ENCODE results near the gene MAPK12.

Gene MAPK12

GRCh38 chr22:50299785-50300619 lies 38.5 kb upstream of the MAPK12 start:
- DNase-seq (ENCODE audit: insufficient read length, low spot score) (no peak), FAIRE-seq (no peak)

GRCh38 chr22:50298937-50299784 lies 37.7 kb upstream of the MAPK12 start:
- FAIRE-seq = no peak
- DNase-seq (ENCODE audit: insufficient read length, low spot score) = no peak

DNA sequence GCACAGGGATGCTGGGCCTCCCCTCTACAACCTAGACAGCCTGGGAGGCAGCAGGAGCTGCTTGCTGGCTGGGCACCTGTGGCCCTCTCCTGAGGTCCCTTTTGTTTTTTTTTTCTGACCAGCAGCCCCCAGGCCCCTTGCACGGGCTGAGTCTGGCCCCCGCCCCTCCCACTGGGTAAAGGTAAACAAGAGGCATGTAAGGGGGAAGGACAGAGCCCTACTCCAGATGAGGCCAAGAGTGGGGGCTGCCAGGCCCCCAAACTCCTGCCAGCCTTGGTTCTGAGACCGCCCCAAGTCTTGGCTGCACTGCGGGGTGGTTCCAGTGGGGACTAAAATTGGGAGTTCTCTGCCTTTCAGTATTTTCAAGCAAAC lies 36.8 kb upstream of the MAPK12 start:
- DNase-seq (ENCODE audit: insufficient read length, low spot score) (no peak), FAIRE-seq (no peak)

- no peak for DNase-seq (ENCODE audit: insufficient read length, low spot score)
- FAIRE-seq = no peak
Observed at GRCh38 chr22:50297510-50298265, 36.2 kb upstream of the MAPK12 start.

GRCh38 chr22:50296658-50297490 lies 35.4 kb upstream of the MAPK12 start:
- FAIRE-seq = no peak
- DNase-seq (ENCODE audit: insufficient read length, low spot score) = no peak

DNA sequence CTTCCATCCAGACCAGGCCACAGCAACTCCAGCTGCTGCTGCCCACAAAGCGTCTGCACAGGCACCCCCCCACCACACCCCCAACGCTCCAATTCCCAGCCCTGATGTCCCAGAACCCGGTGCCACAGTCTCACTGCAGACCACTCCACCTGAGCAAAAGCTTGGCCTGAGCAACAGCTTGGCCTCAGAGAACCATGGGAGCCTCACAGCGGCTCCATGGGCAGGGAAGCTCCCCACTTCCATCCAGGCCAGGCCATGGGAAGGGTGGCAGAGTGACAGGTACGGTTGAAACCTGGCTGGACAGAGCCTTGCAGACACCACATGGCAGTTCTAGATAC lies 32.8 kb upstream of the MAPK12 start:
- no peak for DNase-seq (ENCODE audit: insufficient read length, low spot score)
- no peak for FAIRE-seq

GRCh38 chr22:50293441-50294318 lies 32.2 kb upstream of the MAPK12 start:
- FAIRE-seq (peak; percentile 96), DNase-seq (ENCODE audit: insufficient read length, low spot score) (peak; percentile 79)

DNA sequence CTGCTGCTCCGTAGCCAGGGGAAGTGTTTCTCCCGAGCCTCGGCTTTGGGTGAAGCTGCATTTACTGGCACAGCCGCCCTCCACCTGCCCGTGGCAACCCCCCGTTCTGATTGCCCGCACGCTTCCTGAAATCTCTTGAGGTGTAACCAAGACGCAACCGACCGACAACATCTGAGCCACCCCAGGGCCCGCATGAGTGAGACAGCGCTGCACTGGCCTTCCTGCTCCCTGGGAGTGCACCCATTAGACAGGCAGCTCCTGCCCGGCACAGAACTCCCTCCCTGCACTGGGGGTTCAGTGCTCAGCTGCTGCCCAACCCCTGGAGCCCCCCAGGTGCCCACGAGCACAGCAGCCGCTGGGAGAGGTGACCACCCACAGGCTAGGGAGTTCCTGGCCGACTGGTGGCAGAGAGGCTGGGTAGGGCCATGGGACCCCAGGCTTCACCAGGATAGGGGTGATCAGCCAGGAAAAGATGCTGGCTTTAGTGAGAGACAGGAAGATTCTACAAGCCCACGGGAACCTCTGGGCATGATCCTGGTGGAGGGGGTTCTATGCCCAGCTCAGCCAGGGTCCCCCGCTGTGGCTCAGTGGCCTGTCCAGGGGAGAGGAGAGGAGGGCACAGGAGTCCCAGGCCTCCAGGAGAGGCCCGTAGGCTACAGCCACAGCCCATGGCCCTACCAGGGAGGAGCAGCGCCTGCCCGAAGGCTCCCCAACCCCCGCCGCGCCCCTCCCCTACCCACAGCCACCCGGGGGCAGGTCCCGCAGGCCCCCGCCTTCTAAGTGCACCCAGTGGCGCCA lies 31.4 kb upstream of the MAPK12 start:
- FAIRE-seq (no peak), DNase-seq (ENCODE audit: insufficient read length, low spot score) (no peak)

DNA sequence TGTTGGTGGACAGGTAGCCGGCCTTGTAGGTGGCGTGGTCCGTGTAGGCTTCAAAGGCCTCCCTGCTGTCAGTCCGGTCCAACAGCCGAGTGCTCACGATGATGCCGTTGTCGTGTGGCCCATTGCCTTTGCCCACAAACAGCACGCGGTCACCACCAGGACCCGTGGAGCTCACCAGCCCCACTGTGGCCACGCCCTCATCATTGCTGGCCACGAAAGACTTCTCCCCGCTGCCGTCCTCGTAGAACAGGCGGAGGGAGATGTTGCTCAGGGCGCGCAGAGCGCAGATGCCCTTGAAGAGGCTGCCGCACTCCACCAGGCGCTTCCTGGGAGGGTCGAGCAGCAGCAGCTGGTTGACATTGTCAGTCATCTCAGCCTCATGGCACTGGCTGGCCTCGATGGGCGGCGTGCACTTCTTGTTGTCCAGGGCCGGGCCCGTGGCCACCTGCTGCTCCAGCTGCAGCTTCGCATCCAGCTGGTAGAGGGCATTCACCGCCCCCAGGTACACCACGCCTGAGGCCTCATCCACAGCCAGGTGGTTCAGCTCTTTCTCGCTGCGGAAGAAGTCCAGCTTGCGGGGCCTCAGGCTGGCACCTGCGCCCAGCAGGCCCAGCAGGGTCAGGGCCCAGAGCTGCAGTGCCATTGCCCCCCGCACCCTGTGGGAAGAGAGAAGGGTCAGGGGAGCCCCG lies 28.6 kb upstream of the MAPK12 start:
- DNase-seq (ENCODE audit: insufficient read length, low spot score) (no peak), FAIRE-seq (no peak)

DNA sequence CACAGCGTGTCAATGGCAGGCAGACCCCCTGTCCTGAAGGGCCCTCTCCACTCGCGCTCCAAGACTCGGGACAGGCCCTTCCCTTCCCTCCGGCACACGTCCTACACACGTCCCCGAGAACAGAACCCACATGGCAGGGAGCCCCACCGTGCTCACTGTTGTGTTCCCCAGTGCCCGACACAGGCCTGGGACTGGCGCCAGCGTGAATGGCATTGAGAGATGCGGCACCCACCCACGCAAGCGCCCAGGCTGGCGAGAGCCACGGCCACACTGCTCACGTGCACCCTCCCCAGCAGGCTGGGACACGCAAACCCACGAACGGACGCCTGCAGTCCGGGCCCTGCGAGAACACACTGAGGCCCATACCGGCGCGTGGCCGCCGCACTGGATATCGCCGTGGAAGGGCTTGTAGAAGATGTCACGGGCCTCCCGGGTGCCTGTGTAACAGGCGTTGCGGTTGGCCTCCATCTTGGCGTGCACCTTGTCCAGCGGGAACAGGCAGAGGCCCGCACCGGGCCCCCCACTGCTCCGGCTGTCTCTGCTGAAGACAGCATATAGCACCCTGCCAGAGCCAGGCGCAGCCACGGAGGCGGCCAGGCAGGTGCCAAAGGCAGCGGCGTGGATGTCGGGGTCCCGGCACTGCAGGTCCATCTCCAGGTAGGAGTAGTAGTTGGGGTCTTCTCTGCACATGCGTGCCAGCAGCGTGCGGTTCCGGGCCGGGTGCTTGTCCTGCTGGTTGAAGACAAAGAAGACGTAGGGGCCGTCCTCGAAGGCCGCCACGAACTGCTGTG lies 27.9 kb upstream of the MAPK12 start:
- DNase-seq (ENCODE audit: insufficient read length, low spot score) = no peak

GRCh38 chr22:50287731-50288130 lies 26.2 kb upstream of the MAPK12 start:
- FAIRE-seq (no peak), DNase-seq (ENCODE audit: insufficient read length, low spot score) (no peak)

More for the DNA sequence above, 27.9 kb upstream of the MAPK12 start:
- no peak for FAIRE-seq

GRCh38 chr22:50286701-50287318 lies 25.3 kb upstream of the MAPK12 start:
- FAIRE-seq = no peak
- no peak for DNase-seq (ENCODE audit: insufficient read length, low spot score)

- no peak for FAIRE-seq
- DNase-seq (ENCODE audit: insufficient read length, low spot score) = no peak
Observed at GRCh38 chr22:50286275-50286674, 24.8 kb upstream of the MAPK12 start.

- FAIRE-seq (no peak), DNase-seq (ENCODE audit: insufficient read length, low spot score) (no peak)
Observed at GRCh38 chr22:50285568-50286229, 24.2 kb upstream of the MAPK12 start.

- DNase-seq (ENCODE audit: insufficient read length, low spot score) (no peak), FAIRE-seq (no peak)
Observed at GRCh38 chr22:50284479-50284878, 23.0 kb upstream of the MAPK12 start.

- no peak for FAIRE-seq
- DNase-seq (ENCODE audit: insufficient read length, low spot score) = no peak
Observed at GRCh38 chr22:50283821-50284220, 22.3 kb upstream of the MAPK12 start.
